Neural crest cell (in vitro differentiated cells): ENCODE data around the gene C15orf39. TPM values are rescaled to one million over a fixed set of nuclear protein-coding genes. Genes with fewer than 3 reads are reported as not detected.

Experiments used
- DNase-seq: peaks from one replicate; pipeline ENCODE4 v3.0.0; 2021; ENCODE audit warnings: low read depth, mixed read lengths, low spot score
- H3K27ac Mint-ChIP-seq: one replicate; pipeline ENCODE4 v1.8.0; 2021; ENCODE audit warnings: mild to moderate bottlenecking, mixed read lengths; ENCODE audit not compliant: unreplicated experiment
- H3K27me3 Mint-ChIP-seq: 2 replicates; pipeline ENCODE4 v1.8.0; 2021; ENCODE audit warnings: low read depth, mild to moderate bottlenecking, mixed read lengths
- H3K36me3 Mint-ChIP-seq: 2 replicates; pipeline ENCODE4 v1.8.0; 2021; ENCODE audit warnings: low read depth, mild to moderate bottlenecking, mixed read lengths
- H3K4me1 Mint-ChIP-seq: 2 replicates; pipeline ENCODE4 v1.8.0; 2021; ENCODE audit warnings: mixed read lengths
- H3K4me3 Mint-ChIP-seq: one replicate; pipeline ENCODE4 v1.8.0; 2021; ENCODE audit warnings: mild to moderate bottlenecking, mixed read lengths
- H3K9me3 Mint-ChIP-seq: 2 replicates; pipeline ENCODE4 v1.8.0; 2021; ENCODE audit warnings: mixed read lengths
- total RNA-seq: library from RNA; stranded (reverse); gene quantifications from 2 replicates; pipeline ENCODE4 v1.2.1, GENCODE V29; 2021
- TF ChIP-seq, protein P1 (sequence below): fragments of 200-600 bp; sonication (generic); conservative IDR thresholded peaks from 2 replicates; pipeline ENCODE4 v1.5.0; 2021; ENCODE audit warnings: antibody characterized with exemption, mild to moderate bottlenecking

The C15orf39 gene
- total RNA-seq, 1 donor from 2014 or later: 29.5 TPM

DNA sequence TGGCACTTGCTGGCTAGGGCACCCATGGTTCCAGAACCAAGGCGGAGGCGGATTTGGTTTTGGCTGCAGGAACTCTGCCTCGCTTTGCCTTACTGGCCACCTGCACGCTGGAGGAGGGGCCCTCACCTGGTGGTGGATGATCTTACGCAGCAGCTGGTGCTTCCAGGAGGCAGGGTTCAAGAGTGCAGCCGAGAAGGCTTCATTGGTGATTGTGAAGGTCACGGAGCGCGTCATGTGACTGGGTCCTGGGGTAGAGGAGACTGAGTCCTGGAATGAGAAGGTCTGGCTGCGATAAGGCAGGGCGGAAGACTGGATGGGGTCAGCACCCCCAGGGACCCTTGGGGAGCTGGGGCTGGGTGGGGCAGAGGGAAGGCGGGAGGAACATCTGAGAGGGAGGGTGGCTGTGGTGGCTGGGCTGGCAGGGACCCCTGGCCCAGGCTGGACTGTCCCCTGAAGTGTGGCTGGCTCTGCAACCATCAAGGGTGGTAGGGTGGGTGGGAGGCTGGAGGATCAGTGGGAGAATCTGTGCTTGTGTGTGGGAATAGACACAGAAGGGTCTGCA is 30.7 kb downstream of the C15orf39 start:
- no peaks in the 10 kb centered on the region for H3K27me3 Mint-ChIP-seq
- DNase-seq: no peak
- TF ChIP-seq, protein P1, sequence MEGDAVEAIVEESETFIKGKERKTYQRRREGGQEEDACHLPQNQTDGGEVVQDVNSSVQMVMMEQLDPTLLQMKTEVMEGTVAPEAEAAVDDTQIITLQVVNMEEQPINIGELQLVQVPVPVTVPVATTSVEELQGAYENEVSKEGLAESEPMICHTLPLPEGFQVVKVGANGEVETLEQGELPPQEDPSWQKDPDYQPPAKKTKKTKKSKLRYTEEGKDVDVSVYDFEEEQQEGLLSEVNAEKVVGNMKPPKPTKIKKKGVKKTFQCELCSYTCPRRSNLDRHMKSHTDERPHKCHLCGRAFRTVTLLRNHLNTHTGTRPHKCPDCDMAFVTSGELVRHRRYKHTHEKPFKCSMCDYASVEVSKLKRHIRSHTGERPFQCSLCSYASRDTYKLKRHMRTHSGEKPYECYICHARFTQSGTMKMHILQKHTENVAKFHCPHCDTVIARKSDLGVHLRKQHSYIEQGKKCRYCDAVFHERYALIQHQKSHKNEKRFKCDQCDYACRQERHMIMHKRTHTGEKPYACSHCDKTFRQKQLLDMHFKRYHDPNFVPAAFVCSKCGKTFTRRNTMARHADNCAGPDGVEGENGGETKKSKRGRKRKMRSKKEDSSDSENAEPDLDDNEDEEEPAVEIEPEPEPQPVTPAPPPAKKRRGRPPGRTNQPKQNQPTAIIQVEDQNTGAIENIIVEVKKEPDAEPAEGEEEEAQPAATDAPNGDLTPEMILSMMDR: no peak

DNA sequence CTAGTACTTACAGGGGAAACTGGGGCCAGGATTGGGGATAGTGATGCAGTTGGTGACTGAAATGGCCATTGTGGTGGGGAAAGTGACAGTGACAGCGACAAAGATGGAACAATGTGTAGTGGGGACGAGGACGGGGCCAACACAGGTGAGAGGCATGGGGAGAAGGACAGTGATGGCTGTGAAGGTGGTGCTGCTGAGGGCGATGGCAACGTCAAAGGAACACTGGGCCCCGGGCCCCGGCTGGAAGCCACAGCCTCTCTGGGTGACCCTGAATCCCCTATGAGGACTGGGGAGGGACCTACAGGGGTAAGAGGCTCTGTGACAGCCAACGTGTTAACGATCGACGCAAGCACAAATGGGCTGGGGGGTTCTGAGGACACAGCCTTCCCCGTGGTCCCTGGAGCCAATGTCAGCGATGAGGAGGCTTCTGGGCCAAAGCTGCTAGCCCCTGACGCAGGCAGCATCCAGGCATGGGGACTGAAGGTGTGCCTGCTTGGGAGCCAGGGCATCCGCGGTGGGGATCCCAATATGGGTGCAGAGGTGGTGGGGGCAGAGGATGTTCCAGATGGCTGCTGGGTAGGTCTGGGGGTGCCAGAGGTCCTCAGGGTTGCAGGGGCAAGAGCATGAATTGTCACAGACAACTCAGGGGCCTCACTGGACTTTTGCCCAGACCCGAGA is 31.3 kb downstream of the C15orf39 start:
- DNase-seq: no peak
- no peak overlapping the region for H3K4me3 Mint-ChIP-seq
- H3K4me1 Mint-ChIP-seq: peaks cover 12% of the 10 kb centered on the region
- H3K27me3 Mint-ChIP-seq: no peaks in the 10 kb centered on the region
- TF ChIP-seq, protein P1: no peak
- peak overlapping the region; percentile 75 for H3K27ac Mint-ChIP-seq
- no peaks in the 10 kb centered on the region for H3K9me3 Mint-ChIP-seq
- H3K36me3 Mint-ChIP-seq: no peaks in the 10 kb centered on the region

More for the DNA sequence above, 30.7 kb downstream of the C15orf39 start:
- H3K36me3 Mint-ChIP-seq: no peaks in the 10 kb centered on the region
- H3K4me3 Mint-ChIP-seq: no peak overlapping the region
- H3K9me3 Mint-ChIP-seq: no peaks in the 10 kb centered on the region
- no peak overlapping the region for H3K27ac Mint-ChIP-seq
- H3K4me1 Mint-ChIP-seq: peaks cover 12% of the 10 kb centered on the region

DNA sequence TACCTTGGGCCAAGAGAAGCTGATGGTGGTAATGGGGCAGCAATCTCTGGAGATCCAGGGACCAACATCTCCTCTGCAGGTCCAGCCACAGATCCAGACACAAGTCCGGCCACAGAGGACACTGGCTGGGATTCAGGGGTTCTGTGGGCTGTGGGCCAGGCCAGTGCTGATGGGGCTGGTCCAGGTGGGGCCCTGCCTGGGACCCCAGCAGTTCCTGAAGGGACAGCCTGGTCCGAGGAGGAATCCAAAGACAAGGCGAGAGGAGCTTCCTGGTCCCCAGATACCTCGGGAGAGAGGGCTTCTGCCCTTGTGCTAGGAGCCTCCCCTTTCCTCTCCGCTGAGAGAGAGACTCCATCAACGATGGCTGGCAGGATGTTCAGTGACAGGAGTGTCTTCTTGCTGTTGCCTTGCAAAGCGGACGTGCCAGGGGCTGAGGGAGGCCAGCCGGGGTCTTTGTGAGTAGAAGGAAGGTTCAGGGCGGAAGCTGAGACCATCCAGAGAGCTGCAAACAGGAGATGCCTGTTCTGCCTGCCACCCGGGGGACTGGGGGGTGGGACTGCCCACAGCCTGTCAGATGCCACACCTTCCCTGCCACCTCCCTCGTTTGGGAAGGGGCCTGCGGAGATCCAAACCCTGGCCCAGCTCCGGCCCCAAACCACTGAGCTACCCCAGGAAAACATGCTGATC is 32.0 kb downstream of the C15orf39 start:
- Mint-ChIP-seq H3K9me3 (no peaks in the 10 kb centered on the region), H3K27me3 (no peaks in the 10 kb centered on the region), H3K4me3 (no peak overlapping the region), H3K27ac (no peak overlapping the region), H3K4me1 (peaks cover 12% of the 10 kb centered on the region), H3K36me3 (no peaks in the 10 kb centered on the region)
- TF ChIP-seq, protein P1: no peak
- no peak for DNase-seq

DNA sequence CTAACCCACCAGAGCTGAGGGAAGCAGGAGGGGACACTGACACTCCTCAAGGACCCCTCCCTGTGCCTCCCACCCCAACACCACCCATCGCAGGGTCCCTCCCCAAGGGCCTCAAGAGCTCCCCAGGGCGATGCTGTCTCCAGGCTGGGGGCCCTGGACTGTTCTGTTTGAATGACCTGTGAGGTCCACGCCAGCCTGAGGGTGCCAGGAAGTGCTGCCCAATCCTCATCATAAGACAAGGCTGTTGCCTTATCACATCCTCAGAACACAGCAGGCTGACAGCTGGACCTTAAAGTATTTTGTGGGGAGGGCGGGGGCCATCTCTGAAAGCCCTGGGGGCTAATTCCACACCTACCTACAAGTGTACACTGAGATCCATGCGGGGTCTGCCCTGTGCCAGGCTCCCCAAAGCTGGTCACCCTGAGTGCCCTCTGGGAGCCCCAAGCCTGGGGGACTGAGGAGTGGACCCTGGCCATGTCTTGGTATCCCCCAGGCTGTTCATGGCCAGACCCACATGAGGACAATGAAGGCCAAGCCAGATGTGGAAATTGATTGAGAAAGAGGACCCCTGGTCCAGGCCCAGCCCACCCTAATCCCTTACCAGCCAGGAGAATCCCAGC is 32.6 kb downstream of the C15orf39 start:
- no peak overlapping the region for H3K27ac Mint-ChIP-seq
- no peaks in the 10 kb centered on the region for H3K36me3 Mint-ChIP-seq
- H3K27me3 Mint-ChIP-seq: no peaks in the 10 kb centered on the region

DNA sequence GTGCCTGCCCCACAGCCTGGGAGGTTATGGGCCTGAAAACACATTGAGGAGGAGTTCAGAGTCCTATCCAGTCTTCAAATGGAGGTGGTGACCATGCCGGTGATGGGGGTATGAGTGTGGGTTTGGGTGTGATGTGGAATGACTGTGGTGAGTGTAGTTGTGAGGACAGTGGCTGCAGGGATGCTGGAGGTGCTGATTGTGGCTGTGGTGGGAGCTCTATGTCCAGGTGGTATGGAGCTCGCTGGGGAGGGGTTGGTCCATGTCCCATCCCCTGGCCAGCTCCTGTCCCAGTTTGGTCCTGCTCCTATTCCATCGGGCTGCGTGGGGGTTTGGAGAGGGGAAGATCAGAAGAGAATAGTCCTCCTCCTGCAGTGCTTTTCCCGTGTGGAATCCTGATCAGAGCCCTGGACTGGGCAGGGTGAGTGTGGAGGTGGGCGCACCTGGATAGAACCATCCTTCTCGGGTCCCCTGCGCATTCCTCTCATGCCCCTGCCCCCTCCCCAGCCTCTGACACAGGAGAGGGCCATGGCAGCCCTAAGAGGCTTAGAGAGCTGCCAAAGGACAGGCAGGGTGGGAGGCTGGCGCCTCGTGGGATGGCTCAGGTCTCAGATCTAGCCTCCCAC is 33.5 kb downstream of the C15orf39 start:
- Mint-ChIP-seq H3K27me3 (peaks cover 4% of the 10 kb centered on the region), H3K36me3 (no peaks in the 10 kb centered on the region), H3K4me1 (peaks cover 7% of the 10 kb centered on the region), H3K4me3 (no peak overlapping the region), H3K9me3 (peaks cover 3% of the 10 kb centered on the region), H3K27ac (no peak overlapping the region)
- no peak for DNase-seq
- TF ChIP-seq, protein P1: no peak

More for the DNA sequence above, 32.6 kb downstream of the C15orf39 start:
- Mint-ChIP-seq H3K4me1 (peaks cover 12% of the 10 kb centered on the region), H3K9me3 (peaks cover under 1% of the 10 kb centered on the region), H3K4me3 (no peak overlapping the region)
- no peak for DNase-seq
- TF ChIP-seq, protein P1: no peak
